Activated T-cell treated with anti-CD3 and anti-CD28 coated beads, Interleukin-2, amount 50 U/mL, for 72 hours (primary cell): ENCODE measurements around the gene ZNF597. TPM values are rescaled to one million over a fixed set of nuclear protein-coding genes. Genes with fewer than 3 reads are reported as not detected.

ENCODE experiments used
- ATAC-seq, 2 donors: fragments of 150-1000 bp; cut with Tn5 transposase; replicated peaks in 1 of 2; 2 replicates each; pipeline ENCODE4 v1.10.0; 2021; ENCODE audit warnings: moderate library complexity in 2 of 2, mild to moderate bottlenecking in 1 of 2
- DNase-seq, 2 donors: peaks; one replicate each; pipeline ENCODE4 v3.0.0; 2021 to 2022; ENCODE audit warnings: mixed read lengths in 1 of 2
- H3K27ac Mint-ChIP-seq: one replicate; pipeline ENCODE4 v1.8.0; 2022; ENCODE audit warnings: mild to moderate bottlenecking, moderate library complexity, mixed read lengths
- H3K27me3 Mint-ChIP-seq: one replicate; pipeline ENCODE4 v1.8.0; 2022; ENCODE audit warnings: low read depth, mixed read lengths
- H3K36me3 Mint-ChIP-seq, 2 donors: one replicate each; pipeline ENCODE4 v1.8.0; 2022; ENCODE audit warnings: mixed read lengths in 2 of 2, mild to moderate bottlenecking in 1 of 2; ENCODE audit not compliant: insufficient read depth in 2 of 2
- H3K4me1 Mint-ChIP-seq: one replicate; pipeline ENCODE4 v1.8.0; 2022; ENCODE audit warnings: low read depth, mixed read lengths
- H3K4me3 Mint-ChIP-seq, 2 donors: one replicate each; pipeline ENCODE4 v1.8.0; 2022; ENCODE audit warnings: mild to moderate bottlenecking in 2 of 2, mixed read lengths in 2 of 2, moderate library complexity in 2 of 2
- H3K9me3 Mint-ChIP-seq, 2 donors: one replicate each; pipeline ENCODE4 v1.8.0; 2022; ENCODE audit warnings: mixed read lengths in 2 of 2
- total RNA-seq, 2 donors: library from RNA; stranded (reverse); gene quantifications; one replicate each; pipeline ENCODE4 v1.2.3, GENCODE V29; 2022

The ZNF597 gene
- total RNA-seq, 2 donors from 2014 or later, result 3.8 to 4.5 TPM

DNA sequence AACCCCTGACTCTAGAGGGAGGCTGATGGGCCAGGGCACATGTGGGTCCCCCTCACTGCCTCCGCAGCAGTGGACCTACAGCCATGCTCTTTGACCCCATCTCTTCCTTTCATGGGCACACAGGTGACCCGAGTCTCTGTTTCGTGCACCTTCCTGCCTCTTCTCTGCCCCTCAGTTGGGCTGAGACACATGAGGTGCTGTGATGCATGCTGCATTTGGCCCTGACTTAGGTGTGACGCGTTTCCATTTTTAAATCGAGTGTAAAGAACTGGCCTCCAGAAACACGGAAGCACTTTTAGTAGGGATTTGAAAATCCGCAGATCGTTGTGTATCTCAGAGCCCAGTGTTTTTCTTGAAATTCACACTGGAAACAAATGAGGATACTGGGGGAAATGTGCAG is 27.4 kb upstream of the ZNF597 start:
- no peak for ATAC-seq
- Mint-ChIP-seq H3K4me3 (no peak overlapping the region), H3K27ac (no peak overlapping the region), H3K9me3 (no peaks in the 10 kb centered on the region), H3K27me3 (no peaks in the 10 kb centered on the region), H3K36me3 (peaks cover 4 to 8% of the 10 kb centered on the region in 2 donors), H3K4me1 (peaks cover 52% of the 10 kb centered on the region)
- no peak for DNase-seq

DNA sequence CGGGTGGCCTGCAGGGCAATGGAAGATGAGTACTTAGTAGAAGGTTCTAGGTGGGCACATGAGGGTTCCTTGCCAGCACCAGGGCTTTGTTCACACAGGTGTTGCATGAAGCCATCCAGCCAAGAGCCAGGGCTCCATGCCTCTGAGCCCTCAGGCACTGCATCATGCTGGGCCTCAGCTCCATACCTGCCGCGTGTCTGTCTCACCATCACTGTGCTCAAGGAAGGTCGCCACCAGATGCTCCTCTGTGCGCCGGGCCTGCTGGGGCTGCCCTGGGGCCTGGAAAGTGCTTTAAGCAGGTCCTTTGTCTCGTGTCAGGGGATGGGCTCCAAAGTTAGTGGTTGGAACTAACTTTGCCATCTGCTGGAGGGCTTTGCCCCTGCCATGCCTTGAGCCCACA is 26.4 kb upstream of the ZNF597 start:
- H3K36me3 Mint-ChIP-seq, result peaks cover 4 to 8% of the 10 kb centered on the region in 2 donors
- H3K27ac Mint-ChIP-seq, result peak overlapping the region; percentile 12
- H3K4me1 Mint-ChIP-seq, result peaks cover 46% of the 10 kb centered on the region
- H3K27me3 Mint-ChIP-seq, result no peaks in the 10 kb centered on the region
- H3K9me3 Mint-ChIP-seq, result no peaks in the 10 kb centered on the region
- H3K4me3 Mint-ChIP-seq, result no peak overlapping the region
- no peak for DNase-seq
- ATAC-seq, result no peak

DNA sequence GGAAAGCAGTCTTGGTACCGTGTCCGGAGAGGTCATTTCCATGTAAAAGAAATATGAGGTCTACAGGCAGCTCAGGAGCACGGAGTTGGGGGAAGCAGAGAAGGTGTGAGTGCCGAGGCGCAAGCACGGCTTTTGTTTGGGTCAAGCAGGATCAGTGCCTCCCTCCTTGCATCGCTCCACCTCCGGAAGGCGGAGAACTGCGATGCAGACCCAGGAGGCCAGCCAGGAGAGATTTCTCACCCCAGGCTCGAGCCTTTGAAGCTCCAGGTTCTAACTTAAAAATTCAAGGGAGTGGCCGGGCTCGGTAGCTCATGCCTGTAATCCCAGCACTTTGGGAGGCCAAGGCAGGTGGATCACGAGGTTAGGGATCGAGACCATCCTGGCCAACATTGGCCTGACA is 25.2 kb upstream of the ZNF597 start:
- Mint-ChIP-seq H3K36me3 (peaks cover 4 to 8% of the 10 kb centered on the region in 2 donors), H3K9me3 (no peaks in the 10 kb centered on the region), H3K4me3 (no peak overlapping the region), H3K27me3 (no peaks in the 10 kb centered on the region), H3K27ac (peak overlapping the region; percentile 54), H3K4me1 (peaks cover 55% of the 10 kb centered on the region)
- DNase-seq (no peak), ATAC-seq (no peak)

DNA sequence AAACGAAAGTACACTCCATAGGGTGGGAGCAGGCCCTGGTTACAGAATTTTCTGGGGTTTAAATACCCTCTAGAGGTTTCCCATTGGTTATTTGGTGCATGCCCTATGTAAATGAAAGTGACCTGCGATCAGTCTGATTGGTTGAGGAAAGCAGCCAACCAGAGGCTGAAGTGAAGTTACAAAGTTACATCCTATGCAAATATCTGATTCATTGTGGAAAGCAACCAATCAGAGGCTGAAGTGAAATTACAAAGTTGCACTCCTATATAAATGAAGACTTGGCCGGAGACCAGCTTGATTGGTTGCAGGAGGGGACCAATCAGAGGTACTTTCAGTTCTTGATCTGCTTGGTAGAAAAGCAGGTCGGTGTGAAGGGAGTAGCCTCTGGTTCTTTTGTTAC is 24.6 kb upstream of the ZNF597 start:
- peak; percentile 24 to 39 for ATAC-seq
- Mint-ChIP-seq H3K36me3 (peaks cover 3 to 5% of the 10 kb centered on the region in 2 donors), H3K4me3 (no peak overlapping the region), H3K4me1 (peaks cover 52% of the 10 kb centered on the region), H3K27me3 (no peaks in the 10 kb centered on the region), H3K27ac (peak overlapping the region; percentile 54), H3K9me3 (no peaks in the 10 kb centered on the region)
- DNase-seq, result no peak

DNA sequence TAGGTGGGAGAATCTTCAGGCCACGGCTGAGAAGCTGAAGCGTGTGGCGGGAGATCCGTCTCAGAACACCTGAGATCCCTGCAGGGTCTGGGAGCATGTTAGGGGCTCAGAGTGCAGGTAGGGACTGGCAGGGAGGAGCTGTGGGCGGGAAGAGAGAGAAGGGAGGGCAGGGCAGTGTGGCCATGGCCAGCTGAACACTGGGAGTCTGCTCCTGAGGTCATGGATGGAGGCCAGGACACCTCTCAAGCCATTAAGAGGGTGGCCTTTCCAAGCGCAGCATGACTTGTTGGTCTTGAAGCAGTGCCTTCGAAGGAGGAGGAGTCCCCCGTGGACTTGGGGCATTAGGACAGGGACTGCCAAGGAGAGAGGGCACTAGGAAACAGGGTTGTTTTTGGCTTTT is 23.9 kb upstream of the ZNF597 start:
- no peak overlapping the region for H3K27ac Mint-ChIP-seq

DNA sequence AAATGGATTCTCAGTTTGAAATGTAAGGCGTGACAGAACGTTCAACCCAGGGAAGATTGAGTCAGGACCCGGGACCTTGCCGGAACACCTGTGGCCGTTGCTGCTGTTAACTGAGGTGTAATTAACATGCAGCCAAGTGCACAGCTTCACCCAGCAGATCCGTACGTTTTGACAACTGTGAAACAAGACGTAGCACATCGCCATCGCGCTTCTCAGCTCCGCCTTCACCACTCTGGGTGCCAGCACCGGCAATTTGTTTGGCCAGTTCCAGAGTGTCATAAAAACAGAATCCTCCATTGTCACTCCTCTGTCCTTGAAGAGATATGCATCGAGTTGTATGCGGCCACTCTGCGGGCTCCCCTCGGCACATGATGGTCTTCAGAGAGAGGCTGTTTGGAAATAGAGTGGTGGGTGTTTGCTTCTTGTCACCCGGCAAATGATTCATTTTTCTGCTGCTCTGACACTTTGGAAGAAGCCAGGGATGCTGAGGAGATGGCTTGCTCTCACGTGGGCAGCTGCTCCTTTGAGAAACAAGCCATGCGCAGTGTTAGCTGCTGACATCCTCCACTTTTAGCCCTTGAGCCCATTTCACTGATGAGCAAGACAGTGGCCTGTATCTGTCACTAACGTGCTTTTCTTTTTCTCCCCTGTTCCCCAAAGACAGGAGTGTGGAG is 22.7 kb upstream of the ZNF597 start:
- Mint-ChIP-seq H3K4me3 (no peak overlapping the region), H3K9me3 (no peaks in the 10 kb centered on the region), H3K27me3 (no peaks in the 10 kb centered on the region), H3K4me1 (peaks cover 56% of the 10 kb centered on the region), H3K27ac (no peak overlapping the region), H3K36me3 (peaks cover 0 to 2% of the 10 kb centered on the region in 2 donors)
- no peak for DNase-seq
- ATAC-seq, result no peak

More for the DNA sequence above, 23.9 kb upstream of the ZNF597 start:
- Mint-ChIP-seq H3K27me3 (no peaks in the 10 kb centered on the region), H3K4me1 (peaks cover 50% of the 10 kb centered on the region), H3K9me3 (no peaks in the 10 kb centered on the region), H3K4me3 (no peak overlapping the region), H3K36me3 (peaks cover 0 to 2% of the 10 kb centered on the region in 2 donors)
- ATAC-seq (no peak), DNase-seq (no peak)

DNA sequence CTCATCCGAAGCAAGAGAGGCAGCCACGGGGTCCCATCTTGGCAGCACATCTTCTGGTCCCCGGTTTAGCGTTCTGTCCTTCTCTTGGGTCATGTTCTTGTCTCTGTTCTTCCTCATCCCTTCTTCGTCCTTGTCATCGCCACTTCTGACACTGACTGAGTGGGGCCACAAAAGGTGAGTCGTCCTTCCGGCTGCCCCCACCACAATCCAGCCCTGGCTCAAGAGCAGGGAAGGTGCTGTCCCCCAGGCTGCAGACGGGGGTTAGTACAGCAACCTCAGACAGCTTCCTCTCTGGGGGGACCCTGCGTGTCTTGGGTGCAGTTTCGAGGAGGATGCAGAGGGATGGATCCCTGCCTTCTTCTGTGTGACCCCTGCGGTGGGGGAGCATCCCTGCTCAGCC is 22.0 kb upstream of the ZNF597 start:
- DNase-seq (no peak), ATAC-seq (no peak)
- Mint-ChIP-seq H3K36me3 (peaks cover 0 to 2% of the 10 kb centered on the region in 2 donors), H3K4me1 (peaks cover 63% of the 10 kb centered on the region), H3K4me3 (no peak overlapping the region), H3K9me3 (no peaks in the 10 kb centered on the region), H3K27ac (no peak overlapping the region), H3K27me3 (no peaks in the 10 kb centered on the region)

DNA sequence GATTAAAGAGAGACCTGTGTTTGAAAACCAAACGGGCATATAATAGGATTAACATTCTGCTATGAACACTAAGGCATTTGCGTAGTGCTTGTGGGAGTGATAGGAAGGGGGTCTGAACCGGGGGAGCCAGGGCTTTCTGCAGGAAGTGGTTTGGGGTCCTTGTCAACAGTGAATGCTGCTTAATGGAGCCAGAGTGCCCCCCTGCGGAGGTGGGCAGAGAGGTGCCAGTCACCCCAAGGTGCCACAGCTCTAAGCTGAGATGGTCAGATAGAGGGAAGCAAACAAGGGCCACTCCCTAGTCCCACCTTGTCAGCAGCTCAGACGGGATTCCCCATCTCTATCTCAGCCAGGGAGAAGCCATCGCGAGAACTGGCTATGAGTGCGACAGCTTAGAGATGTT is 17.8 kb upstream of the ZNF597 start:
- Mint-ChIP-seq H3K27me3 (no peaks in the 10 kb centered on the region), H3K36me3 (peaks cover 0 to 2% of the 10 kb centered on the region in 2 donors), H3K9me3 (no peaks in the 10 kb centered on the region), H3K4me3 (peak overlapping the region; percentile 54 to 90), H3K27ac (peak overlapping the region; percentile 80), H3K4me1 (peaks cover 60% of the 10 kb centered on the region)
- ATAC-seq, result peak; percentile 8 to 17
- peak; percentile 59 to 63 for DNase-seq

DNA sequence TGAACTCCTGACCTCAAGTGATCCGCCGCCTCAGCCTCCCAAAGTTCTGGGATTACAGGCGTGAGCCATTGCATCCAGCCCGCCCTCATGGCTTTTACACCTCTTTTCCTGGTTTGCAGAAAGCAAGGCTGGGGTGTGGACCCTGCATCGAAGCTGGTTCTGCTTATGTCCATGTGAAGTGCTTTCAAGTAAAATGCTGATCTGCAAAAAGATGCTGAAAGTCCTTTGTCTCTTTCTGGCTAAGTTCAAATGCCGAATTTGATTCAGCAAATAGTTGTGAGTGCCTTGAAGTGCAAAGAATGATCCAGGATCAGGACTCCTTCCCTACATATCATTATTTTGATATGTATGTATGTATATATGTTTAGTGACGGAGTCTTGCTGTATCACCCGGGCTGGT is 17.3 kb upstream of the ZNF597 start:
- H3K27me3 Mint-ChIP-seq, result no peaks in the 10 kb centered on the region
- DNase-seq (no peak), ATAC-seq (no peak)
- H3K9me3 Mint-ChIP-seq, result no peaks in the 10 kb centered on the region
- H3K27ac Mint-ChIP-seq, result no peak overlapping the region
- H3K4me3 Mint-ChIP-seq, result peak overlapping the region; percentile 54 to 90
- peaks cover 62% of the 10 kb centered on the region for H3K4me1 Mint-ChIP-seq
- peaks cover 0 to 2% of the 10 kb centered on the region in 2 donors for H3K36me3 Mint-ChIP-seq

DNA sequence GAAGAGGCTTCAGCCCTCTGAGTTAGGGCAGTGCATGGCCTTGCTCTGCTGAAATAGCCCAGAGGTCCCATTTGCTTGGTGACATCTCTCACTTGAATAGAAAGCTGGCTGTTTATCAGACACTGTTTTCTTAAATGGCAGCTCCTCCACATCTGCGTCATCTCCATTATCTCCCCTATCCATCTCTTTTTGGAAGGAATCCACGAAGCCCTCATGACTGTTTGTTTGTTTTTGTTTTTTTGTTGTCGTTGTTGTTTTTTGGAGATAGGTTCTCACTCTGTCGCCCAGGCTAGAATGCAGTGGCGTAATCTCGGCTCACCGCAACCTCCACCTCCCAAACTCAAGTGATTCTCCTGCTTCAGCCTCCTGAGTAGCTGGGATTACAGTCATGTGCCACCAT is 16.8 kb upstream of the ZNF597 start:
- Mint-ChIP-seq H3K27me3 (no peaks in the 10 kb centered on the region), H3K27ac (peak overlapping the region; percentile 96), H3K4me3 (peak overlapping the region; percentile 54 to 90), H3K36me3 (peaks cover 0 to 2% of the 10 kb centered on the region in 2 donors), H3K9me3 (no peaks in the 10 kb centered on the region), H3K4me1 (peaks cover 62% of the 10 kb centered on the region)
- ATAC-seq, result no peak
- DNase-seq, result no peak

DNA sequence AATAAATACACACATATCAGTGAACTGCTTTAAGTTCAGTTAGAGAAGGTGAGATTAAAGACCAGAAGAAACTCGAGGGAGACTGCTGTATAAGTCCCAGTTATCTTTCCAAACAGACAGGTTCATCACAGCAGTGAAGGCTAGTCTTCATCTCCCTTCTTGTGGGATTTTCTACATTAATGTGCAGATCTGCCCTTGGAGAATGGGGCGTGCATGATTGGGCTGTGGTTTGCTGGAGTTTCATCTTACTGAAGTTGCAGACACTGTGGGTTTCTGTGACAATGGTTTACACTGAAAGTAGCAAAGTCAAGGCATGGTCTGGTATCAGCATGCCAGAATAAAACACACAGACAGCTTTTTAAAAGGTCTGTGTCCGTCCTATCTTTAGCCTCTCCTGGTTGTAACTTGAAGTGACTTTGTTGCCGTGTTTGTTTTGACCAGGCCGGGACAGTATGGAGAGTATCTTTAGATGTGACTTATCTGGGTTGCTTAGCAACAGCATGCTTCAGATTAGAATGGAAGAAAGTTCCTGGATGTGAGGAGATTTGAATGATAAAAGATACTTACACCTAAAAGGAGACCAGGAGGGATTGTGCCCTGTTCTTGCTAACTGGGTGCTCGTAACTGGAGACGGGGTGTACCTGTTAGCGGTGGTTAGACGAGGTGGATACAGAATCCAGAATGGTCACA is 16.2 kb upstream of the ZNF597 start:
- Mint-ChIP-seq H3K4me1 (peaks cover 61% of the 10 kb centered on the region), H3K4me3 (peak overlapping the region; percentile 90), H3K27ac (peak overlapping the region; percentile 96), H3K9me3 (no peaks in the 10 kb centered on the region), H3K27me3 (no peaks in the 10 kb centered on the region), H3K36me3 (peaks cover 0 to 2% of the 10 kb centered on the region in 2 donors)
- DNase-seq, result peak; percentile 24 to 35
- no peak for ATAC-seq

DNA sequence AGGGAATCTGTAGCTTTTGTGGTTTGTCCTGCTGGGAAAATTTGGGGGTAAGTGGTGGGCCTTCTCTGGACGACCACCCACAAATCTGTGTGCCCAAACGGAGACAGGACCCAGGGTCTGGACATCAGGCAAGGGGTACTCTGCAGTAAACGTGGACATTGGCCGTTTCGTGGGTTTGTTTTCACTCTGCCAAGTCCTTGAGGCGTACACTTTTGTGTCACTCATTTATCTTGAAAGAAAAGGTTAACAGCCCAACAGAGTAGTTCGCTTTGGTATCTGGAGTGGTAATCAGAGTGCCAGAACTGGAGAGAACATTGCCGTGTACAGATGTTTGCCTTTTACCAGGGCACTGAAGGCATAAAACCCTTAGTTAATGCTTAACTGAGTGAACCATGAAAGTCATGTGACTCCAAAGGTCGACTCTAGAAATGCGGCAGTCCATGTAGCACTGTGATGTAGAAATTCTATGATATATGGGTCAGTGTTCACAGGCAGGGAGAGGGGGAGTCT is 15.6 kb upstream of the ZNF597 start:
- peaks cover 55% of the 10 kb centered on the region for H3K4me1 Mint-ChIP-seq
- ATAC-seq, result no peak
- DNase-seq, result no peak
- H3K27me3 Mint-ChIP-seq, result no peaks in the 10 kb centered on the region
- peak overlapping the region; percentile 96 for H3K27ac Mint-ChIP-seq
- no peaks in the 10 kb centered on the region for H3K9me3 Mint-ChIP-seq
- H3K36me3 Mint-ChIP-seq, result peaks cover 0 to 2% of the 10 kb centered on the region in 2 donors
- H3K4me3 Mint-ChIP-seq, result peak overlapping the region; percentile 90

DNA sequence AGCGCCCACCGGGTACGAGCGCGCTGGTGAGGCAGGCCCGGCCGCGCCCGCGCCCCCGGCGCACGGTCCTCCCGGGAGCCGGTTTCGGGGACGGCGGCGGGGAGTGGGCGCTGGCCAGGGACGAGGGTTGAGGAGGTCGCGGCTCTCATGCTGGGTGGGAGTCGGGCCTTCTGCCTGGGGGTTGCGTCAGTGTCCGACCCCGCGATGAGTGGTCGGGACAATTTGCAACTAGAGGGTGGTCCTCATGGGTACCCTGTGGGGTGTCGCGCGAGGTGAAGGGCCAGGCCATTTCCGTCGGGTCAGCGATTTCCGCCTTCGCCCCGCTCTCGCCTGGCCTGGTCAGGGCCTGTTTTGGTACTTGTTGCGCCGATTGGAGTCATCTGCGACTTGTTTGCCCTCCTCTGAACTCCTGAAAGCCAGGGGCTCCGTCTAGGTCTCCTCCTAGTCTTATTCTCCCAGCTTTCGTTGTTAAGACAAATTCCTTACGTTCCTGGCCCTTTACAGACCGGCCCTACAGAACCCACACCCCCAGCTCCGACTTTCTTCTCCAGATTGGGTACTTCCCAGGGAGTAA is 15.1 kb upstream of the ZNF597 start:
- ATAC-seq (peak in 1 of 2 donors; percentile 5), DNase-seq (peak; percentile 10 to 39)
- peak overlapping the region; percentile 96 for H3K27ac Mint-ChIP-seq
- H3K36me3 Mint-ChIP-seq, result peaks cover 0 to 2% of the 10 kb centered on the region in 2 donors
- H3K4me1 Mint-ChIP-seq, result peaks cover 49% of the 10 kb centered on the region
- no peaks in the 10 kb centered on the region for H3K27me3 Mint-ChIP-seq
- peak overlapping the region; percentile 90 for H3K4me3 Mint-ChIP-seq
- no peaks in the 10 kb centered on the region for H3K9me3 Mint-ChIP-seq
